ENCODE measurements around the gene MARCHF11.

Gene MARCHF11

GRCh38 chr5:16104961-16105360 lies 74.6 kb downstream of the MARCHF11 start:
- H3K4me2 ChIP-seq (ENCODE audit: low read length, poor library complexity, severe bottlenecking), result no peak overlapping the region
- no peak overlapping the region for H4K8ac ChIP-seq (ENCODE audit: low read length)
- no peaks in the 10 kb centered on the region for H3K4me1 ChIP-seq (ENCODE audit: control insufficient read depth, insufficient read depth, low read depth, low read length)
- no peak overlapping the region for H3K9ac ChIP-seq (ENCODE audit: low read length)
- no peak overlapping the region for H2AK5ac ChIP-seq (ENCODE audit: low read length, severe bottlenecking)
- no peak overlapping the region for H3K14ac ChIP-seq (ENCODE audit: low read length in 2 of 2)
- H2BK15ac ChIP-seq (ENCODE audit: low read depth, poor library complexity, severe bottlenecking), result no peak overlapping the region
- H3K9me3 ChIP-seq (ENCODE audit: control insufficient read depth, low read length), result peaks cover 21% of the 10 kb centered on the region
- H4K91ac ChIP-seq (ENCODE audit: low read length), result no peak overlapping the region
- no peak overlapping the region for H2BK12ac ChIP-seq (ENCODE audit: low read length in 2 of 2)
- H2BK120ac ChIP-seq (ENCODE audit: low read depth, low read length), result no peak overlapping the region
- no peak overlapping the region for H2AFZ ChIP-seq (ENCODE audit: low read depth, low read length)
- no peak for DNase-seq
- 50% methylated on average over 2 of the region's 2 CpGs for WGBS
- H3K4ac ChIP-seq (ENCODE audit: low read depth in 1 of 2, low read length in 2 of 2), result no peak overlapping the region
- H3K18ac ChIP-seq (ENCODE audit: low read depth in 1 of 2, low read length in 2 of 2), result no peak overlapping the region
- no peaks in the 10 kb centered on the region for H3K79me1 ChIP-seq (replicated peaks; ENCODE audit: low read length, poor library complexity, severe bottlenecking)
- H3K27me3 ChIP-seq (ENCODE audit: control insufficient read depth in 1 of 2, insufficient read depth in 1 of 2, low read length in 2 of 2), result no peaks in the 10 kb centered on the region
- H3K36me3 ChIP-seq (ENCODE audit: control insufficient read depth in 1 of 2, insufficient read depth in 2 of 2, low read depth in 1 of 2, low read length in 2 of 2), result no peaks in the 10 kb centered on the region
- no peak overlapping the region for H3K4me3 ChIP-seq (ENCODE audit: insufficient read depth in 1 of 2, low read depth in 1 of 2, low read length in 2 of 2)
- no peak overlapping the region for H3K27ac ChIP-seq (ENCODE audit: low read length, poor library complexity, severe bottlenecking)
- no peak overlapping the region for H2BK5ac ChIP-seq (ENCODE audit: low read depth, low read length, poor library complexity, severe bottlenecking)
- no peak overlapping the region for H3K23ac ChIP-seq (ENCODE audit: low read length in 2 of 2)

GRCh38 chr5:16095612-16096011 lies 84.0 kb downstream of the MARCHF11 start:
- Histone ChIP-seq H3K4ac (ENCODE audit: low read depth in 1 of 2, low read length in 2 of 2) (no peak overlapping the region), H2BK12ac (ENCODE audit: low read length in 2 of 2) (no peak overlapping the region), H3K4me2 (ENCODE audit: low read length, poor library complexity, severe bottlenecking) (no peak overlapping the region), H3K4me3 (ENCODE audit: insufficient read depth in 1 of 2, low read depth in 1 of 2, low read length in 2 of 2) (no peak overlapping the region), H3K23ac (ENCODE audit: low read length in 2 of 2) (no peak overlapping the region), H3K9me3 (ENCODE audit: control insufficient read depth, low read length) (no peaks in the 10 kb centered on the region), H3K14ac (ENCODE audit: low read length in 2 of 2) (no peak overlapping the region), H2BK120ac (ENCODE audit: low read depth, low read length) (no peak overlapping the region), H3K36me3 (ENCODE audit: control insufficient read depth in 1 of 2, insufficient read depth in 2 of 2, low read depth in 1 of 2, low read length in 2 of 2) (no peaks in the 10 kb centered on the region), H3K4me1 (ENCODE audit: control insufficient read depth, insufficient read depth, low read depth, low read length) (no peaks in the 10 kb centered on the region), H4K91ac (ENCODE audit: low read length) (no peak overlapping the region), H3K9ac (ENCODE audit: low read length) (no peak overlapping the region), H3K27ac (ENCODE audit: low read length, poor library complexity, severe bottlenecking) (no peak overlapping the region), H3K79me1 (replicated peaks; ENCODE audit: low read length, poor library complexity, severe bottlenecking) (no peaks in the 10 kb centered on the region), H2BK5ac (ENCODE audit: low read depth, low read length, poor library complexity, severe bottlenecking) (no peak overlapping the region), H3K27me3 (ENCODE audit: control insufficient read depth in 1 of 2, insufficient read depth in 1 of 2, low read length in 2 of 2) (no peaks in the 10 kb centered on the region), H2AFZ (ENCODE audit: low read depth, low read length) (no peak overlapping the region), H2AK5ac (ENCODE audit: low read length, severe bottlenecking) (no peak overlapping the region), H2BK15ac (ENCODE audit: low read depth, poor library complexity, severe bottlenecking) (no peak overlapping the region), H3K18ac (ENCODE audit: low read depth in 1 of 2, low read length in 2 of 2) (no peak overlapping the region), H4K8ac (ENCODE audit: low read length) (no peak overlapping the region)
- DNase-seq, result no peak
- WGBS, result 66% methylated on average over 5 of the region's 5 CpGs

- no peaks in the 10 kb centered on the region for H3K36me3 ChIP-seq (ENCODE audit: control insufficient read depth in 1 of 2, insufficient read depth in 2 of 2, low read depth in 1 of 2, low read length in 2 of 2)
- H3K4me3 ChIP-seq (ENCODE audit: insufficient read depth in 1 of 2, low read depth in 1 of 2, low read length in 2 of 2), result no peak overlapping the region
- no peak overlapping the region for H3K18ac ChIP-seq (ENCODE audit: low read depth in 1 of 2, low read length in 2 of 2)
- no peak overlapping the region for H3K14ac ChIP-seq (ENCODE audit: low read length in 2 of 2)
- H4K91ac ChIP-seq (ENCODE audit: low read length), result no peak overlapping the region
- H3K9ac ChIP-seq (ENCODE audit: low read length), result no peak overlapping the region
- H2BK120ac ChIP-seq (ENCODE audit: low read depth, low read length), result no peak overlapping the region
- H3K79me1 ChIP-seq (replicated peaks; ENCODE audit: low read length, poor library complexity, severe bottlenecking), result no peaks in the 10 kb centered on the region
- no peaks in the 10 kb centered on the region for H3K27me3 ChIP-seq (ENCODE audit: control insufficient read depth in 1 of 2, insufficient read depth in 1 of 2, low read length in 2 of 2)
- H2BK5ac ChIP-seq (ENCODE audit: low read depth, low read length, poor library complexity, severe bottlenecking), result no peak overlapping the region
- H2BK15ac ChIP-seq (ENCODE audit: low read depth, poor library complexity, severe bottlenecking), result no peak overlapping the region
- H3K4me2 ChIP-seq (ENCODE audit: low read length, poor library complexity, severe bottlenecking), result no peak overlapping the region
- no peak overlapping the region for H3K23ac ChIP-seq (ENCODE audit: low read length in 2 of 2)
- H2AK5ac ChIP-seq (ENCODE audit: low read length, severe bottlenecking), result no peak overlapping the region
- no peak overlapping the region for H3K27ac ChIP-seq (ENCODE audit: low read length, poor library complexity, severe bottlenecking)
- 84% methylated on average over 6 of the region's 6 CpGs for WGBS
- H2BK12ac ChIP-seq (ENCODE audit: low read length in 2 of 2), result no peak overlapping the region
- no peaks in the 10 kb centered on the region for H3K4me1 ChIP-seq (ENCODE audit: control insufficient read depth, insufficient read depth, low read depth, low read length)
- DNase-seq, result no peak
- H3K4ac ChIP-seq (ENCODE audit: low read depth in 1 of 2, low read length in 2 of 2), result no peak overlapping the region
- no peak overlapping the region for H2AFZ ChIP-seq (ENCODE audit: low read depth, low read length)
- no peaks in the 10 kb centered on the region for H3K9me3 ChIP-seq (ENCODE audit: control insufficient read depth, low read length)
- H4K8ac ChIP-seq (ENCODE audit: low read length), result no peak overlapping the region
These were observed 89.3 kb downstream of the MARCHF11 start for GRCh38 chr5:16090270-16090669.

GRCh38 chr5:16082982-16083381 lies 96.6 kb downstream of the MARCHF11 start:
- H2BK15ac ChIP-seq (ENCODE audit: low read depth, poor library complexity, severe bottlenecking), result no peak overlapping the region
- H2BK120ac ChIP-seq (ENCODE audit: low read depth, low read length), result no peak overlapping the region
- no peaks in the 10 kb centered on the region for H3K9me3 ChIP-seq (ENCODE audit: control insufficient read depth, low read length)
- H3K36me3 ChIP-seq (ENCODE audit: control insufficient read depth in 1 of 2, insufficient read depth in 2 of 2, low read depth in 1 of 2, low read length in 2 of 2), result no peaks in the 10 kb centered on the region
- H4K8ac ChIP-seq (ENCODE audit: low read length), result no peak overlapping the region
- H3K27ac ChIP-seq (ENCODE audit: low read length, poor library complexity, severe bottlenecking), result no peak overlapping the region
- no peak overlapping the region for H2BK5ac ChIP-seq (ENCODE audit: low read depth, low read length, poor library complexity, severe bottlenecking)
- no peak overlapping the region for H3K4me2 ChIP-seq (ENCODE audit: low read length, poor library complexity, severe bottlenecking)
- H3K79me1 ChIP-seq (replicated peaks; ENCODE audit: low read length, poor library complexity, severe bottlenecking), result no peaks in the 10 kb centered on the region
- H3K14ac ChIP-seq (ENCODE audit: low read length in 2 of 2), result no peak overlapping the region
- H3K4me3 ChIP-seq (ENCODE audit: insufficient read depth in 1 of 2, low read depth in 1 of 2, low read length in 2 of 2), result no peak overlapping the region
- peaks cover 0 to 2% of the 10 kb centered on the region in 2 experiments for H3K27me3 ChIP-seq (ENCODE audit: control insufficient read depth in 1 of 2, insufficient read depth in 1 of 2, low read length in 2 of 2)
- no peak overlapping the region for H3K9ac ChIP-seq (ENCODE audit: low read length)
- 83% methylated on average over 4 of the region's 4 CpGs for WGBS
- no peaks in the 10 kb centered on the region for H3K4me1 ChIP-seq (ENCODE audit: control insufficient read depth, insufficient read depth, low read depth, low read length)
- no peak overlapping the region for H2AK5ac ChIP-seq (ENCODE audit: low read length, severe bottlenecking)
- DNase-seq, result no peak
- H2AFZ ChIP-seq (ENCODE audit: low read depth, low read length), result no peak overlapping the region
- no peak overlapping the region for H3K4ac ChIP-seq (ENCODE audit: low read depth in 1 of 2, low read length in 2 of 2)
- H3K18ac ChIP-seq (ENCODE audit: low read depth in 1 of 2, low read length in 2 of 2), result no peak overlapping the region
- H2BK12ac ChIP-seq (ENCODE audit: low read length in 2 of 2), result no peak overlapping the region
- H4K91ac ChIP-seq (ENCODE audit: low read length), result no peak overlapping the region
- H3K23ac ChIP-seq (ENCODE audit: low read length in 2 of 2), result no peak overlapping the region
